ENCODE results near the gene UTP20. TPM values are rescaled to one million over a fixed set of nuclear protein-coding genes. Genes with fewer than 3 reads are reported as not detected.
A peak's percentile ranks its signal among the peaks of the same experiment; 100 is the strongest.

The UTP20 gene
- polyA plus RNA-seq (2013, experiment 1 of 2; ENCODE audit: insufficient read length), result 10.2 TPM
- polyA plus RNA-seq (2013, experiment 2 of 2; ENCODE audit: insufficient read length), result 9.7 TPM

GRCh38 chr12:101280006-101280505 is at the start of gene UTP20:
Gene UTP20, plus strand, starts transcription at chr12:101280105. Its CDS starts 178 bp downstream, at chr12:101280283.
- peak; percentile 86 for DNase-seq

DNA sequence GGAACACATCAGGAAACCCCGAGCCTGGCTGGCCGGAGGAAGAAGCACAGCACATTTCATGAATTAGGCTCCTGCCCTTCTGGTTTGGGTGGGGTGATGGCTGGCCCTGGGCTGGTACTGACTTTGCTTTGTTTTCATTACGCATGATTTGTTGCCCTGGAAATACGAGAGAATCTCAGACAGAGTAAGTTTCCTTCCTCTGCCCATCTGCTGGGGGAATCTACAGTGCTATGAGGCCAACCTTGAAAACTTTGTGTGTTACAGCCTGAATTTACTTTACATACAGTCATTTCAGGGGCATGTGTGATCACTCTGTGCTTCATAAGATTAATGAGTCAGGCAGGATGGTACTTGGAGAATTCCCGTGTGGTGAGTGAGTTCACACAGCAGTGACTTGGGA is 49.4 kb upstream of the UTP20 start:
- DNase-seq, result peak; percentile 52

- DNase-seq, result no peak
These were observed 48.3 kb upstream of the UTP20 start for GRCh38 chr12:101231636-101232035.

DNA sequence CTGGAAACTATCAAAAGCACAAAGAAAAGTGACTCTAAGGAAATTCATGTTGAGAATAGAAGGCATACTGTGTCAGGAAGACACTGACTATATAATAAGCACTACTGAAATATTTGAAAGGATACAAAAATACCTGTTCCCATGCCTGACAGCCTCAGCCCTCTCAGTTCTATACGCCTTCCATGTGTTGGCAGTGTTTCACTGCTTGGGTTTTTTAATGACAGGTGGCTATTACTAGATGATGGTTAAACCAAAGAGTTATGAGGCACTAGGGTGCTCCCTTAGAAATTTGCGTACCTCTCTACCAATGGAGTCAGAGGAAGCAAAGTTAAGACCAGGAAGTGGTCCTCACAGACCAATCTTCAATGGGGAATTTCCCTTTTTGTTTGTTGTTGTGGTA is 44.2 kb upstream of the UTP20 start:
- DNase-seq, result no peak

DNA sequence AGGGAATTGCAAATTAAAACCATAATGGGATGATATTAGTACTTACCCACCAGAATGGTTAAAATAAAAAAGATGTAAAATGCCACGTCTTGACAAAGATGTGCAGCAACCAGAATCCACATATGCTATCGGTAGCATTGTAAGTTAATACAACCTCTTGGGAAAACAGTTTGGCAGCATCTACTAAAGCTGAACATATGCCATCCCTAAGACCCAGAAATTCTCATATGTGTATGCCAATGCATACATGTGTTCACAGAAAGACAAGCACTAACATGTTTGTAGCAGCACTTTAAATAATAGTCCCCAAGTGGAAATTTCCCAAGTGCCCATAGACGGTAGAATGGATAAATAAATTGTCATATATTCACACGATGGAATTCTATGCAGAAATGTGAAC is 41.6 kb upstream of the UTP20 start:
- DNase-seq, result no peak

DNA sequence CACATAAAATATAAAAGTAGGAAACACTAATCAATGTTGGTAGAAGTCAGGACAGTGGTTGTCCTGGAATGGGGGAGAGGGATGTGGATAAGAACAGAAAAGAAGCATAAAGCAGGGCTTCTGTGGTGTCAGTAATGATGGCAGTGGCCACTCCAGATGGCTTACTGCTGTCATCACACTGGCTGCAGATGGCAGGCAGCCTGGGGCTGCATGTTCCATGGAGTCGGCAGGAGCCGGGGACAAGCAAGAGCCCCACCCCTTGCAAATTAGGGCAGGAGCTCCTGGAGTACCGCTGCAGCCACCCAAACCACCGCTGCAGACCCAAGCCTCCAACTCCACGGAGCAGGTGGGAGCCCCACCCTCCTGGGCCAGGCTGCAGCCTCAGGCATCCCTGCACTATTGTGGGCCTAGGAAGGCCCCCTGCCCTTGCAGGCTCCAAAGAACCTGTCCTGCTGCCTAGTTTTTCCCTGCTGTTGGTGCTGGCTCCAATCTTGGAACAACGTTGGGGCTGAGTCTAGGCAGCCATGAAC is 41.0 kb upstream of the UTP20 start:
- DNase-seq, result no peak

- no peak for DNase-seq
These were observed 36.8 kb upstream of the UTP20 start for GRCh38 chr12:101243074-101243473.

GRCh38 chr12:101243616-101244015 is 36.3 kb upstream of the UTP20 start:
- no peak for DNase-seq

DNA sequence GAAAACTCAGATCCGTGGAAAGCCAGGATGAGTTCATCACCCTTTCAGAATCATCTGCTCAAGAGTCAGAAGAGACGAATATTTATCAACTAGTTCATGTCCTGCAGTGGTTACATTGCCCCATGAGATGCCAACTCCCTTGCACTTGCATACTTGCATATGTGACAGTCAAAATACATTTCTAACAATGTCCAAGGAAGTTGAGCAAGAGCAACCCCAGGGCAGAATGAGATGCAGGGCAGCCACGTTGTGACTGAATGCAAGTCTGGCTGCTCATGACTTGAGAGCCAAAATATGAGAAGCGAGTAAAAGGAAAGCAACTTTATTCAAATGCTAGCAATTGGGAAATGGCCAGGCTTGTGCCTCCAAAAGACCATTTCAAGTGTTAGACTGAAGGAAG is 23.6 kb upstream of the UTP20 start:
- DNase-seq, result no peak

DNA sequence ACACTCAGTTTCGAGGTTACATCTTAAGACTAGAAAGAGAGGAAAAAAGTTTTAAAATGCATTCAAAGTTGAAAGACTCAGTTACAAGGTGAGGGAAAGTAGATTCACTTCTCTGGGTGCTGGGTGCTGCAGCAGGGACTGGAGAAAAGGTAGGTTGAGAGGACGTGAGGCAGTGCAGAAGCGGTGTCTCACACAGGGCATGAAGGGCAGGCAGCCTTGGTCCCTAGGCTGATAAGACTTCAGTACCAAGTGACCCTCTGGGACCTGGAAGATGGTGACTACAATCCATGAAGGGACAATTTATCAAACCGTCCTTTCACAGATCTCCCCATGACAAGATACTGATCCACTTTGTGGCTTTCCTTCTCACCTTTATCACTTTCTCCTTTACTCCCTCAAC is 22.5 kb upstream of the UTP20 start:
- no peak for DNase-seq

DNA sequence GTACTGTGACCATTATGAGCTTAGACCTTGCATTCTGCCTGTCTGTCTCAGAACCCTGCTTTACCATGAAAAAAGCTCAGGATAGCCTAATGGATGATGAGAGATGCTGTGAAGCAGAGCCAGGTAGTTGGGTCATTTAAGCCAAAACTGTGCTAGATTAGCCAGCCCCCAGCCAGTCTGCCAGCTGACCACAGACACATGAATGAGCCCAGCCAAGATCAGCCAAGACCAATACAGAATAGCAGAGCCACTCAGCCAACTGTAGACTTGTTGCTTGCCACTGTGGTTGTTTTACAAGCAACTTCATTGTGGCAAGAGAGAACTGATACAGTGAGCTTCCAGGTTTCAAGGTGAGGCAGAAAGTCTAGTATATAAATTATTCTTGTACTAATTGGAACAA is 12.8 kb upstream of the UTP20 start:
- DNase-seq, result no peak

- no peak for DNase-seq
These were observed 3.5 kb upstream of the UTP20 start for GRCh38 chr12:101276433-101276832.

DNA sequence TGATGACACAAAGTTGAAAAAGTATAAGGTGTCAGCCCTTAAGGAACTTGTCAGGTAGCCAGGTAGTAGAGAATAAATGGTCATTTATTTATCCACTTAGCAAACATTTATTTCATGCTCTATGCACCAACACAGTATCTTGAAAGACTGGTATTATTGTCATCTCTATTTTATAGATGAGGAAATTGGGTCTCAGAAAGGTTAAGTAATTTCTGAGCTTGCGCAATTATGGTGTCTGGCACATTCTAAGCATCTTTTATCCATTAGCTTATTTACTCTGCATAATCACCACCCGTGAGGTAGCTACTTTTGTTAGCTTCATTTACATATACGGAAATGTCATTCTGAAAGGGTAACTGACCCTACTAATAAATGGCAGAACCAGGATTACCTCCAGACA is 2.5 kb upstream of the UTP20 start:
- no peak for DNase-seq

DNA sequence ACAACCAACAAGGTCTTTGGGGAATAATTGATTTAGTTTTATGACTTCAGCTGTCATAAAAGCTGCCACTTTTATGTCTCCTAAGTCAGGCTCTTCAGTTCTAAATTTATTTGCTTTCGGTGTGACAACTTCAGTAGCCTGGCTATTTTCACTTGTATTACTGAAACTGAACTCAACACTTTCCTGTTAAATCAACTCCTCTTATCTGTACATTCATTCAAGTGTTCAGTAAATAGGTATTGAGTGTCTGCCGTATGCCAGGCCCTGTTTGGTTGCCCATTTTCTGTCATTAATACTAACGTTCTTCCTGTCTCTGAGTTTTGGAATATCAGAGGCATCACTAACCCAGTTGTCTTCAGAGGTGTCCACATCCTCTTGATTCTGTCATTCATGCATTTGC is 7.5 kb downstream of the UTP20 start:
- DNase-seq, result no peak

DNA sequence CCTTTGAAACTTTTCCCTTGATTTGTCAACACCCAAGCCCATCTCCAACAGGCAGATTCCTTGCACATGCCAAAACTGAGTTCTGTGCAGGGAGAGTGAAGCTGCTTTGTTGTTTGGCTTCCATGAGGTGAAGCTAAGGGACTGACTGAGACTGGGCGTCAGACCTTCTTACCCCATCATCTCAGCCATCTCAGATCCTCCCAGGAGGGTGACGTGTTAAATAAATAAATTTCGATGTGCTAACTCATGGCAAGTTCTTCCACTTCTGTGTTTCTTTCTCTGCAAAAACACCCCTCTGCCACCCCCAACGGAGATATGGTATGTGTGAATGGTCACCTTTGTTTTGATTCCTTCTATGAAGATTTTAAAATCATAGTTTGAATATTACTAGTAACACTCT is 17.8 kb downstream of the UTP20 start:
- DNase-seq, result no peak

DNA sequence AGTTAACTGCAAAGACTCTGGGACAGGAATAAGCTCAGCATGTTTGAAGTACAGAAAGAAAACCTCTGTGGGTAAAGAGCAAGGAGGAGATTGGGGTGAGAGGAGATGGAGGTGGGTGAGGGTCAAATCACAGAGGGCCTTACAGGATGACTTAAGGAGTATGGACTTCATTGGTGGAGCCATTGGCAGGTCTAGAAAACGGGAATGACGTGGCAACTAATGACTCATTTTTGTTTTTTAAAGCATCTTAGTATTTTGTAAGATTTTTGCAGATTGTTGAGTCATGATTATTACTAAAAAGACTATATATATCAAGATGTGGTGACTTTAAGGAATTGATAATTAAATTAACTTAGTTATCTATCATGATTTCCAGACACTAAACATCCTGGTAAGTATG is 18.5 kb downstream of the UTP20 start:
- DNase-seq, result peak; percentile 26

DNA sequence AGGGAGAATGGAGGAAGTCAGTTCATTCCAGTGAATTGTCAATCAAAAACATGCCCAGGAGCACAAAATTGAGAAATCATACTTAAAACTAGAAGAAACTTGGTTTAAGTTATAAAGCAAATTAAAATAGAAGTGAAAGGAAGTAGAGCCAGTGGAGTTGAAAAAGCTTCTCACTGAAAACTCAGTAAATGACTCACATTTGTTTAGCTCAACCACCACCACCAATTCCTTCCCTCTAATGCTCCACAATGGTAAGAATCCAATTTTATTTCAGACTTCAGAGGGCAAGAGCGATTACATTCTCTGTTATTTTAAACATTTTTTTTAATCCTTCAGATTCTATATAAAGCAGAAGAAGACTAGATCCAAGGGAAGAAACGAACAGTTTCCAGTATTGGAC is 19.4 kb downstream of the UTP20 start:
- no peak for DNase-seq

- no peak for DNase-seq
These were observed 20.0 kb downstream of the UTP20 start for GRCh38 chr12:101299931-101300330.

- DNase-seq, result no peak
These were observed 22.8 kb downstream of the UTP20 start for GRCh38 chr12:101302741-101303140.

GRCh38 chr12:101305226-101305779 is 25.4 kb downstream of the UTP20 start:
- DNase-seq, result no peak

DNA sequence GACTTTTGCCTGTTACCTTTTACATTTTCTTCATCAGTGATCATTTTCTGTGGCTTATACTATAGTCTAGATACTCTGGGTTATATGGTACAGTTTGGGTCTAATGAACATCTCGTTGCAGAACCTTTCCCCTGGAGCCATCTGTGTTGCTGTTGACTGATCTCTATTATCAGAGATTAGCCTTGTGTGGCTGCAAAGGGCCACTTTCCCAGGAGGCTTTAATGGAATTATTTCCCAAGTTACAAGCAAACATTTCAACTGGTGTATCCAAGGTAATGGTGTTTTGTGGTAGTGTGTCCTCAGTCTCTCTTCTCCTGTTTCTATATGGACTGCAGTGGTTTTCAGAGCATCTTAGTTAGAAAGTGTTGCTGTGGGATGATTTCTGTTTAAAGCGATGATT is 25.9 kb downstream of the UTP20 start:
- DNase-seq, result no peak

DNA sequence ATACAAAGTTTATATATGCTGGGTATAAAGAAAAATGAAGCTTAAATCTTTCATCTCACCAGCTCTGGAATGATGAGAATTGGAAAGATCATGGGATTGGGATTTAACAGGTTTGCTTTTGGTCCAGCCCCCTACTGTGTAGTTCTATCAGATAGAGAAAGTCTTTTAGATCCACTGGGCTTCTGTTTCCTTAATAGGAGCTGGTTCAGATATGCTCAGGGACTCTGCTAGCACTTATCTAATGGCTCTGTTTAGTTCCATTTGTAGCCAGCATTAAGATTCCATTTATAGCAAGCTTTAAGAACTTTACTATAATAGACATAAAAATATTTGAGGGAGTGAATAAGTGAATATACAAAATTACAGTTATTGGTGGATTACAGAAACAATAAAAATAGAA is 42.6 kb downstream of the UTP20 start:
- no peak for DNase-seq

- DNase-seq, result no peak
These were observed 43.4 kb downstream of the UTP20 start for GRCh38 chr12:101323255-101323654.

- DNase-seq, result no peak
These were observed 45.7 kb downstream of the UTP20 start for GRCh38 chr12:101325590-101325989.

DNA sequence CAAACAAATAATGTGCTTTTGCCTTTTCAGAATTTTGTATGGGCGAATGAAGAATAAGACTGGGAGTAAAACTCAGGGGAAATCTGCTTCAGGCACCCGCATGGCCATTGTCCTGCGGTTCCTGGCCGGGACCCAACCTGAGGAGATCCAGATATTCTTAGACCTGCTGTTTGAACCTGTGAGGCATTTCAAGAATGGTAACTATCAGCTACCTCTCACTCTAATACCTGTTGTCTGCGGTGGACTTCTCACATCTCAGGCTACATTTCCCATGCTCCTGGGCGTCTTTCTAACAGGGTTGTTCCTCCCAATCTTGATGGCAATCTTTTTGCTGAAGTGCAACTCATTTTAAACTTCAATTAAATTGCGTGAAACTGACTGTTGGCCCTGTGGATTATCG is 47.1 kb downstream of the UTP20 start:
- DNase-seq, result no peak

All from fibroblast of skin of abdomen (primary cell).